ENCODE measurements around the gene TEX14. TPM values are rescaled to one million over a fixed set of nuclear protein-coding genes. Genes with fewer than 3 reads are reported as not detected.

TEX14 gene
- polyA plus RNA-seq, 1 of the 3 experiments (the other 2 are of a cell fraction): 0.02 TPM

- Histone ChIP-seq H4K20me1 (ENCODE audit: insufficient read depth) (no peaks in the 10 kb centered on the region; the same call in 1 of the 2 replicates), H3F3A (replicated peaks; ENCODE audit: insufficient read depth) (peaks cover 26% of the 10 kb centered on the region), H2AFZ (ENCODE audit: low read depth) (peak within 1 kb of the TSS; percentile 81), H3K4me1 (ENCODE audit: control insufficient read depth in 1 of 2, insufficient read depth in 2 of 2, low read depth in 1 of 2, low read length in 1 of 2) (peaks cover 7 to 31% of the 10 kb centered on the region in 2 experiments; a peak in 2 of 4 replicates), H3K79me2 (ENCODE audit: insufficient read depth) (peaks cover 19% of the 10 kb centered on the region), H3K27me3 (ENCODE audit: insufficient read depth) (no peaks in the 10 kb centered on the region), H3K4me3 (ENCODE audit: low read depth in 2 of 2, low read length in 1 of 2) (peak within 1 kb of the TSS; percentile 80 to 81), H3K9me2 (no peaks in the 10 kb centered on the region), H3K27ac (ENCODE audit: low read depth in 2 of 2, low read length in 1 of 2) (peak within 1 kb of the TSS in 1 of 2 experiments; percentile 88; a peak in 3 of 4 replicates), H3K36me3 (replicated peaks in 1 of 2; ENCODE audit: control insufficient read depth in 1 of 2, insufficient read depth in 2 of 2, low read length in 1 of 2) (peaks cover 27 to 39% of the 10 kb centered on the region in 2 experiments), H3K9ac (peak within 1 kb of the TSS; percentile 72), H3K4me2 (peak within 1 kb of the TSS; percentile 92), H3K9me3 (no peaks in the 10 kb centered on the region)
- no peak for TF ChIP-seq EP300 (IDR thresholded peaks at IDR 0.05; ENCODE audit: borderline replicate concordance in 1 of 2, low read depth in 1 of 2, low read length in 1 of 2)
- peak; percentile 26 for TF ChIP-seq CHD2 (IDR thresholded peaks at IDR 0.05; ENCODE audit: low read length, partially characterized antibody)
- TF ChIP-seq FOSL2 (IDR thresholded peaks at IDR 0.05; ENCODE audit: borderline replicate concordance, low read depth): no peak
- TF ChIP-seq POLR2AphosphoS5 (IDR thresholded peaks at IDR 0.05; ENCODE audit: low read depth, low read length): peak; percentile 28; the same call in 1 of the 2 replicates
- TF ChIP-seq TAF1 (IDR thresholded peaks at IDR 0.05; ENCODE audit: borderline replicate concordance, low read depth, low read length): peak; percentile 55; the same call in 1 of the 2 replicates
- peak; percentile 57 for TF ChIP-seq MAX (IDR thresholded peaks at IDR 0.05; ENCODE audit: low read depth)
- TF ChIP-seq MXI1 (IDR thresholded peaks at IDR 0.05; ENCODE audit: low read depth, low read length): peak; percentile 26; the same call in 1 of the 2 replicates
- TF ChIP-seq RAD21 (IDR thresholded peaks at IDR 0.05; ENCODE audit: low read length): no peak
- ChIA-PET POLR2A (interaction anchor here (0.6 to 3.1 kb wide), 12 partner anchors 9 to 664 kb away, joined by 3 to 13 read pairs (median 6); partner anchors contain the start of genes MRPS23, RAD51C, SUPT4H1 and TEX14), CTCF (interaction anchor here (0.7 to 3.6 kb wide), 10 partner anchors 10 to 491 kb away, joined by 3 to 12 read pairs (median 3); no protein-coding TSS in a partner anchor)
- DNase-seq: peak; percentile 99
- 2% methylated on average over 33 of the region's 64 CpGs for WGBS (ENCODE audit: low lambda C conversion rate)
Measured at GRCh38 chr17:58513965-58514769, 177.7 kb downstream of the TEX14 start, which contains the start of gene MTMR4. Gene MTMR4, minus strand, starts transcription at chr17:58514638. Its CDS starts 231 bp downstream, at chr17:58514407.

GRCh38 chr17:58513267-58513964 is 178.4 kb downstream of the TEX14 start:
- TF ChIP-seq MEF2A (IDR thresholded peaks at IDR 0.05; ENCODE audit: borderline replicate concordance, low read depth) (no peak), CTCF (IDR thresholded peaks at IDR 0.05) (peak; percentile 13)
- H3K9ac ChIP-seq: peak overlapping the region; percentile 72
- POLR2A ChIA-PET: interaction anchor here (0.6 to 3.1 kb wide), 11 partner anchors 8 to 179 kb away, joined by 3 to 13 read pairs (median 5); partner anchors contain the start of genes RAD51C, SUPT4H1 and TEX14
- CTCF ChIA-PET: interaction anchor here (0.7 to 3.6 kb wide), 6 partner anchors 10 to 205 kb away, joined by 3 to 12 read pairs (median 3); no protein-coding TSS in a partner anchor
- no peaks in the 10 kb centered on the region for H3K27me3 ChIP-seq (ENCODE audit: insufficient read depth)
- H3K4me3 ChIP-seq (ENCODE audit: low read depth in 2 of 2, low read length in 1 of 2): peak overlapping the region; percentile 80 to 81
- H3F3A ChIP-seq (replicated peaks; ENCODE audit: insufficient read depth): peaks cover 18% of the 10 kb centered on the region
- H3K4me2 ChIP-seq: peak overlapping the region; percentile 92
- WGBS (ENCODE audit: low lambda C conversion rate): 39% methylated on average over 14 of the region's 14 CpGs
- peaks cover 27 to 47% of the 10 kb centered on the region in 2 experiments for H3K36me3 ChIP-seq (replicated peaks in 1 of 2; ENCODE audit: control insufficient read depth in 1 of 2, insufficient read depth in 2 of 2, low read length in 1 of 2)
- no peaks in the 10 kb centered on the region for H3K9me2 ChIP-seq
- peak; percentile 69 for DNase-seq
- H3K27ac ChIP-seq (ENCODE audit: low read depth in 2 of 2, low read length in 1 of 2): peak overlapping the region in 1 of 2 experiments; percentile 88; a peak in 1 of 4 replicates
- H2AFZ ChIP-seq (ENCODE audit: low read depth): peak overlapping the region; percentile 81; the same call in 1 of the 2 replicates
- no peaks in the 10 kb centered on the region for H3K9me3 ChIP-seq
- H3K4me1 ChIP-seq (ENCODE audit: control insufficient read depth in 1 of 2, insufficient read depth in 2 of 2, low read depth in 1 of 2, low read length in 1 of 2): peaks cover 7 to 31% of the 10 kb centered on the region in 2 experiments; a peak in 2 of 4 replicates
- peaks cover 19% of the 10 kb centered on the region for H3K79me2 ChIP-seq (ENCODE audit: insufficient read depth)
- H4K20me1 ChIP-seq (ENCODE audit: insufficient read depth): no peaks in the 10 kb centered on the region; the same call in 1 of the 2 replicates

Measured in SK-N-SH (cell line).